Thoracic aorta (tissue), 2 donors: ENCODE results near the gene WDR36. TPM values are rescaled to one million over a fixed set of nuclear protein-coding genes. Genes with fewer than 3 reads are reported as not detected.

Source experiments
- ATAC-seq: fragments of 150-250 bp; one replicate; pipeline ENCODE4 v1.8.0; 2017; ENCODE audit warnings: low read depth; ENCODE audit not compliant: insufficient number of reproducible peaks, low FRiP score
- DNase-seq: peaks from one replicate; pipeline ENCODE4 v3.0.0-alpha.2; 2020; ENCODE audit warnings: low spot score
- H3K27ac ChIP-seq, 2 donors: fragments of 200-600 bp; sonication (generic); 1 replicate in 1 of 2; 2 replicates in 1 of 2; pipeline ENCODE4 v1.5.1; 2016; ENCODE audit warnings: mild to moderate bottlenecking in 2 of 2, moderate library complexity in 2 of 2
- H3K27me3 ChIP-seq: fragments of 200-600 bp; sonication (generic); replicated peaks from 2 replicates; pipeline ENCODE4 v1.6.0; 2016; ENCODE audit warnings: mild to moderate bottlenecking; ENCODE audit not compliant: insufficient read depth
- H3K36me3 ChIP-seq: fragments of 200-600 bp; sonication (generic); one replicate; pipeline ENCODE4 v1.5.1; 2016
- H3K4me1 ChIP-seq, 2 donors: fragments of 200-600 bp; sonication (generic); 1 replicate in 1 of 2; 2 replicates in 1 of 2; pipeline versions ENCODE4 v1.5.1 to v1.6.0; 2016; ENCODE audit warnings: low read depth in 2 of 2, mild to moderate bottlenecking in 1 of 2; ENCODE audit not compliant: control insufficient read depth in 1 of 2
- H3K4me3 ChIP-seq: fragments of 200-600 bp; sonication (generic); 2 replicates; pipeline ENCODE4 v1.5.1; 2016; ENCODE audit warnings: mild to moderate bottlenecking
- H3K9me3 ChIP-seq: fragments of 200-600 bp; sonication (generic); 2 replicates; pipeline ENCODE4 v1.5.1; 2016
- total RNA-seq, 2 donors: library from RNA; depleted of rRNA; stranded (reverse); fragments of >200 nt; gene quantifications; one replicate each; pipeline versions ENCODE4 v1.1.0 to v1.2.3, GENCODE V29; 2016
- TF ChIP-seq, protein P1 (sequence below): fragments of 200-600 bp; sonication (generic); IDR thresholded peaks from one replicate; pipeline ENCODE4 v1.5.1; 2019; ENCODE audit warnings: antibody characterized with exemption

Gene WDR36
- total RNA-seq, 2 donors from 2014 or later, result 11.0 to 29.4 TPM

DNA sequence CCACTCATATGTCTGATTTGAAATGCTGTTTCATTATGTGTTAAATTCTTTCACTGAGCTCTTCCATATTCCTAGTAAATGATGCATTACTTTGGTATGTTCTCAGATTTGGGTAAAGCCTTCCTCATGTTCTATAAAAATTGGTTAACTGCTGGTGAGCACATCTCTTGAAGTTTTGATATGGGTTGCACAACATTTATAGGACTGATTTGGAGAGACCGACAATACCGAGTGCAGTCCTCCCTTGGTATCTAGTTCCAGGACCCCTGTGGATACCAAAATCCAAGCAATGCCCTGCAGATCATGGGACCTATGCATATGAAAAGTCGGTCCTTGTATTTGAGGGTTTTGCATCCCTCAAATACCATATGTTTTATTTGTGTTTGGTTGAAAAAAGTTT lies 37.8 kb downstream of the WDR36 start:
- ATAC-seq (no peak), DNase-seq (no peak)
- Histone ChIP-seq H3K4me3 (no peak overlapping the region), H3K9me3 (no peaks in the 10 kb centered on the region), H3K36me3 (peaks cover 11% of the 10 kb centered on the region), H3K27me3 (no peaks in the 10 kb centered on the region), H3K4me1 (no peaks in the 10 kb centered on the region), H3K27ac (no peak overlapping the region)
- TF ChIP-seq, protein P1, sequence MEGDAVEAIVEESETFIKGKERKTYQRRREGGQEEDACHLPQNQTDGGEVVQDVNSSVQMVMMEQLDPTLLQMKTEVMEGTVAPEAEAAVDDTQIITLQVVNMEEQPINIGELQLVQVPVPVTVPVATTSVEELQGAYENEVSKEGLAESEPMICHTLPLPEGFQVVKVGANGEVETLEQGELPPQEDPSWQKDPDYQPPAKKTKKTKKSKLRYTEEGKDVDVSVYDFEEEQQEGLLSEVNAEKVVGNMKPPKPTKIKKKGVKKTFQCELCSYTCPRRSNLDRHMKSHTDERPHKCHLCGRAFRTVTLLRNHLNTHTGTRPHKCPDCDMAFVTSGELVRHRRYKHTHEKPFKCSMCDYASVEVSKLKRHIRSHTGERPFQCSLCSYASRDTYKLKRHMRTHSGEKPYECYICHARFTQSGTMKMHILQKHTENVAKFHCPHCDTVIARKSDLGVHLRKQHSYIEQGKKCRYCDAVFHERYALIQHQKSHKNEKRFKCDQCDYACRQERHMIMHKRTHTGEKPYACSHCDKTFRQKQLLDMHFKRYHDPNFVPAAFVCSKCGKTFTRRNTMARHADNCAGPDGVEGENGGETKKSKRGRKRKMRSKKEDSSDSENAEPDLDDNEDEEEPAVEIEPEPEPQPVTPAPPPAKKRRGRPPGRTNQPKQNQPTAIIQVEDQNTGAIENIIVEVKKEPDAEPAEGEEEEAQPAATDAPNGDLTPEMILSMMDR, result no peak

DNA sequence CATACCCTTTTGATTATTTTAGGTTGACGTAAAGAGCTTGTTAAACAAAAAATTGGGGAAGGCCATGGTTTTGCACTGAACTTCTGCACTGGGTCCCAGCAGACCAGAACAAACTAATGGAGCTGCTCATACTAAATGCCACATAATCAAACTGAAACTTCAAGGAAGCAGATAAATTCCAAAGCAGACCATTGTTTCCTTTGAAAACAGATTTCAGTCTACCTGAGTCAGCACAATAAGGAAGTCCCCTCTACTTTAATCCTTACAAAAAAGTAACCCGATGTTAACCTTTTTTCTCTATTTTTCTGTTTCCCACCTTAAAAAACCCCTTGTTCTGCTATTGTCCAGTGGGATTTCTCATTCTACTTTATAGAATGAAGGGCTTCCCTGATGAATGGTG lies 39.2 kb downstream of the WDR36 start:
- ATAC-seq, result no peak
- H3K9me3 ChIP-seq, result no peaks in the 10 kb centered on the region
- no peak overlapping the region for H3K4me3 ChIP-seq
- peaks cover 7% of the 10 kb centered on the region for H3K36me3 ChIP-seq
- no peak overlapping the region for H3K27ac ChIP-seq
- no peak for DNase-seq
- no peaks in the 10 kb centered on the region for H3K4me1 ChIP-seq
- TF ChIP-seq, protein P1, result no peak
- no peaks in the 10 kb centered on the region for H3K27me3 ChIP-seq

DNA sequence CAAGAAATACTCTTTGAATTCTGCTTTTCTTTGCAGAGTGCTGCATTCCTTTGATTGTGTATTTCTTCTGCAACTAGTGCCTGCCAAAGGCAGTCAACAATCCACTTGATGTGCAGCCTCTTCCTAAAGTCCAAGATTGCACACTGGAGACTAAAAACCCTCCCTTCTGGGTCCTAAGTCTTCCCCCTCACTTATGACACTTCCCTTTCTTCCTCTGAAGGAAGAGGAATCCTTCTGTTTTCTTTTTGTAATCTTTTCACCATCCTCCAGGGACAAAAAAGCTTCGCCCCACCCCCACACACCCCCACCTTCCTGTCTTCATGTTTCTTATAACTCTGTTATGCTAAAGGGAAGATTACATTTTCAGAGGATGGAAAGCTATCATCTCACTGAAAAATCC lies 39.9 kb downstream of the WDR36 start:
- Histone ChIP-seq H3K4me1 (no peaks in the 10 kb centered on the region), H3K9me3 (no peaks in the 10 kb centered on the region), H3K27me3 (no peaks in the 10 kb centered on the region), H3K27ac (no peak overlapping the region), H3K4me3 (no peak overlapping the region), H3K36me3 (peaks cover 1% of the 10 kb centered on the region)
- ATAC-seq (no peak), DNase-seq (no peak)
- TF ChIP-seq, protein P1, result no peak

DNA sequence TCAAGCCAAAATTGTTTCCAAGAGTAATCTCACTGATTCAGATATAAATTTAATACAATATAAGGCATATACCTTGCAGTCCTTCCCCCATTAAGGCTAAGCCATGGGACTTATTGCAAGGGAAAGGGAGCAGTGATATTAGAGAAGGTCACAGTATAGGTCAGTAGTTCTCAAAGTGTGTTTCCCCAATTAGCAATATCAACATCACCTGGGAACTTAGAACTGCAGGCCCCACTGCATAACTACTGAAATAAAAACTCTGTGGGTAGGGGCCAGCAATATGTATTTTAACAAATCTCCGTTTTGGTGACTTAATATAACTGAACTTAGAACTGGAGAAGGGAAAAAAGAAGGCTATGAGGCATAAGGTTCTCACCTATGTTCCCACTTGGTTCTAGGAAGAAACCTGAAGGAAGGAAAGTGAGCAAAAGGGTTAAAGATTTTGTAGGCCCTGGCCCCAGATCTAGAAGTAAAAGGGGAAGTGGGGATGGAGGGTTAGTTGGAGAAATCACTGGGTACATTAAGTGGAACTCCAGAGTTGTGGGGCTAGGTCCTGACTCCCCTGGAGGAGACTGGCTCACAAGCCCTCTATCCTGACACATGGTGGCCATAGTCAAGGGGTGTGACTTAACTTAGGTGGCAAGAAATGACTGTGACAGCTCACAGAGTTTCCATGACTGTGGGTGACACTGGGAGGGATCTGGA lies 40.7 kb downstream of the WDR36 start:
- ATAC-seq (no peak), DNase-seq (no peak)
- H3K4me3 ChIP-seq, result no peak overlapping the region
- H3K27me3 ChIP-seq, result no peaks in the 10 kb centered on the region
- H3K36me3 ChIP-seq, result no peaks in the 10 kb centered on the region
- H3K4me1 ChIP-seq, result no peaks in the 10 kb centered on the region
- H3K9me3 ChIP-seq, result no peaks in the 10 kb centered on the region
- TF ChIP-seq, protein P1, result no peak
- no peak overlapping the region for H3K27ac ChIP-seq

DNA sequence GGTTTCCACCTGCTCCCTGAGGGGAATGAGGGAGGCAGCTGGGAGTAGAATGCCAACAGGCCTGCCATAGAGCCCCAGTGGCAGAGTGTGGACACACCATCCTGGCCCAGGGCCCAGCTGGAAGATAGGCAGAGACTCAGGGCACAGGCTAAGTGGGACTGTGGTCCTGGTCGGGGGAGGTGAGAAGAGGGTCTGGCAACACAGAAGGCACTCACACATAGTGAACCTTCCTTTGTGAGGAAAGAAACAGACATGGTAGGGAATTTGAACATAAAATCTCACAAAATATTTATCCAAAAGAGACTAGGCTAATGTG lies 41.2 kb downstream of the WDR36 start:
- DNase-seq (no peak), ATAC-seq (no peak)
- H3K4me3 ChIP-seq, result no peak overlapping the region
- H3K4me1 ChIP-seq, result no peaks in the 10 kb centered on the region
- no peak overlapping the region for H3K27ac ChIP-seq
- H3K36me3 ChIP-seq, result no peaks in the 10 kb centered on the region
- no peaks in the 10 kb centered on the region for H3K27me3 ChIP-seq
- TF ChIP-seq, protein P1, result no peak
- no peaks in the 10 kb centered on the region for H3K9me3 ChIP-seq
